ENCODE results near the gene CACNA1D. TPM values are rescaled to one million over a fixed set of nuclear protein-coding genes. Genes with fewer than 3 reads are reported as not detected.

Gene CACNA1D
- total and polyA plus RNA-seq, 9 of the 15 experiments (the other 6 are each of a cell fraction or from before 2014, with no cell fraction given), result 0.29 TPM; not detected in 8

GRCh38 chr3:53843195-53844177 lies 349.1 kb downstream of the CACNA1D start:
- no TSS peak for BruUV-seq (replicated peaks)
- peaks cover 0 to 25% of the 10 kb centered on the region in 2 experiments; a peak in 2 of 5 replicates for H3K27me3 ChIP-seq (ENCODE audit: control insufficient read depth in 2 of 2, insufficient read depth in 2 of 2, low read length in 2 of 2)
- in situ Hi-C loops (cut with MboI) (no loop called here), intact Hi-C loops (cut with micrococcal nuclease) (no loop called here)
- TF ChIP-seq SUPT5H (IDR thresholded peaks at IDR 0.05), result no peak
- no peak for TF ChIP-seq SAFB (IDR thresholded peaks at IDR 0.05; ENCODE audit: borderline replicate concordance, low read depth, low read length)
- TF ChIP-seq ZNF79 (CRISPR knock-in tag; IDR thresholded peaks at IDR 0.05; ENCODE audit: low read depth), result no peak
- no peak for TF ChIP-seq CTCF (IDR thresholded peaks at IDR 0.05 in 2 of 3, conservative IDR thresholded peaks at IDR 0.05 in 1 of 3; ENCODE audit: insufficient read depth in 2 of 3, low read depth in 1 of 3, low read length in 3 of 3)
- TF ChIP-seq SMARCA4 (IDR thresholded peaks at IDR 0.05), result no peak
- FAIRE-seq, result no peak
- no peaks in the 10 kb centered on the region for H3K9me1 ChIP-seq (ENCODE audit: control insufficient read depth, insufficient read depth, low read length)
- POLR2A ChIA-PET, result interaction anchor here (0.7 kb wide), 1 partner anchor 961 kb away, joined by 3 read pairs; no protein-coding TSS in a partner anchor
- no peak overlapping the region for H3K4me2 ChIP-seq (ENCODE audit: insufficient read depth, low read length)
- no peak for DNase-seq (ENCODE audit: extremely low read depth in 1 of 4, low spot score in 3 of 4)
- H3K36me3 ChIP-seq (ENCODE audit: control insufficient read depth, insufficient read depth, low read length), result no peaks in the 10 kb centered on the region
- H4K20me1 ChIP-seq (replicated peaks; ENCODE audit: control insufficient read depth, insufficient read depth, low read length), result no peaks in the 10 kb centered on the region
- H3K4me3 ChIP-seq, result no peak overlapping the region
- no peak overlapping the region for H2AFZ ChIP-seq (ENCODE audit: low read depth, low read length)
- H3K9ac ChIP-seq (ENCODE audit: insufficient read depth in 1 of 2, low read depth in 2 of 2, low read length in 2 of 2), result no peak overlapping the region
- ATAC-seq, result no peak
- H3K79me2 ChIP-seq (ENCODE audit: control insufficient read depth, insufficient read depth, low read length), result no peaks in the 10 kb centered on the region
- CTCF ChIA-PET (ENCODE audit: low intra/inter-chr PET ratio), result no interaction called here
- 10% methylated on average over 6 of the region's 10 CpGs for WGBS (ENCODE audit: insufficient coverage, low coverage, missing lambda C conversion rate)
- H3K27ac ChIP-seq (ENCODE audit: extremely low read depth, low read depth, low read length), result no peak overlapping the region
- no peaks in the 10 kb centered on the region for H3K9me3 ChIP-seq (replicated peaks; ENCODE audit: control insufficient read depth, insufficient read depth, low read depth, low read length)
- H3K4me1 ChIP-seq (replicated peaks in 1 of 2; ENCODE audit: control insufficient read depth in 2 of 2, insufficient read depth in 2 of 2, low read length in 2 of 2), result peaks cover 0 to 13% of the 10 kb centered on the region in 2 experiments; a peak in 2 of 5 replicates

Measured in K562 (cell line).